NCI-H2107 (cell line): ENCODE results near the gene KIF13A.

Source experiments
- DNase-seq: peaks from one replicate; lab custom pipeline; 2025; lab: John Stamatoyannopoulos, UW

Gene KIF13A

GRCh38 chr6:17724341-17724740 is 263.1 kb downstream of the KIF13A start:
- DNase-seq, result no peak

- DNase-seq, result no peak
Observed at GRCh38 chr6:17721671-17722070, 265.8 kb downstream of the KIF13A start.

GRCh38 chr6:17719323-17720041 is 268.0 kb downstream of the KIF13A start:
- DNase-seq, result no peak

GRCh38 chr6:17716221-17716620 is 271.2 kb downstream of the KIF13A start:
- no peak for DNase-seq

- DNase-seq, result no peak
Observed at GRCh38 chr6:17714879-17715851, 272.3 kb downstream of the KIF13A start.

GRCh38 chr6:17714177-17714576 is 273.3 kb downstream of the KIF13A start:
- DNase-seq, result no peak

GRCh38 chr6:17712576-17712975 is 274.9 kb downstream of the KIF13A start:
- DNase-seq, result no peak

- no peak for DNase-seq
Observed at GRCh38 chr6:17710331-17710730, 277.1 kb downstream of the KIF13A start.

- DNase-seq, result no peak
Observed at GRCh38 chr6:17709476-17709875, 278.0 kb downstream of the KIF13A start.
